Lower leg skin (tissue), 3 donors: Measurements from ENCODE around the gene IRF6.

Experiments used
- POLR2A ChIP-seq, 2 donors: fragments of 450-650 bp; IDR thresholded peaks; one replicate each; pipeline ENCODE4 v1.6.1; 2016 to 2017; ENCODE audit warnings: antibody characterized with exemption in 2 of 2, mild to moderate bottlenecking in 1 of 2, moderate library complexity in 1 of 2
- TF ChIP-seq, protein P1 (sequence below), 3 donors: fragments of 450-650 bp; IDR thresholded peaks; one replicate each; pipeline ENCODE4 v1.5.1; 2016; ENCODE audit warnings: antibody characterized with exemption in 3 of 3, mild to moderate bottlenecking in 3 of 3, moderate library complexity in 2 of 3

DNA sequence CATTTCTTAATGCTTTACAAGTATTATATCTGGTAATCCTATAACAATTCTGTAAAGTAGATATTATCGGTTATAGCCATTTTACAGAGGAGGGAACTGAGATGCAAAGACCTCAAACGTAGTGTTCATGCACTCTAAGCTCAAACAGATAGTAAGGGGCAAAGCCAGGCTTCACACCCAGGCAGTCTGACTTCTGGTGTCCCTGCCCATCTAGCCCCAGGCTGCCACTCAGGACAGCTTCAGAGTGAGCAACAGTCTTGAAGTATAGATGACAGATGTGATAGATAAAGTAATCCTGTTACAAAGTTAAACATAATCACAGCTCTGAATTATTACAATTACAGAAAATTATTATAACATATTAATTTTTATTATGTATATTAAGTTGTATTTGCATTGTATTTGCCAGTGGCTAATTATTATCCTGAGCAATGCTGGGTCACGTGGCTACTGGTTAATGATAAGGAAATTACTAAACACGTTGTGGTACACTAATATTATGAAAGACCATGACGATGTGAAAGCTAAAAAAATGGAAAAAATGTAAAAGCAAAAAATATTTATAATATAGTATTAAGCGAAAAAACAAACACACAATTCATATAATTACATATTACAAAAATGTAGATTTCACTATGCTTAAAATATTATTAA lies 56.1 kb downstream of the IRF6 start:
- TF ChIP-seq, protein P1, sequence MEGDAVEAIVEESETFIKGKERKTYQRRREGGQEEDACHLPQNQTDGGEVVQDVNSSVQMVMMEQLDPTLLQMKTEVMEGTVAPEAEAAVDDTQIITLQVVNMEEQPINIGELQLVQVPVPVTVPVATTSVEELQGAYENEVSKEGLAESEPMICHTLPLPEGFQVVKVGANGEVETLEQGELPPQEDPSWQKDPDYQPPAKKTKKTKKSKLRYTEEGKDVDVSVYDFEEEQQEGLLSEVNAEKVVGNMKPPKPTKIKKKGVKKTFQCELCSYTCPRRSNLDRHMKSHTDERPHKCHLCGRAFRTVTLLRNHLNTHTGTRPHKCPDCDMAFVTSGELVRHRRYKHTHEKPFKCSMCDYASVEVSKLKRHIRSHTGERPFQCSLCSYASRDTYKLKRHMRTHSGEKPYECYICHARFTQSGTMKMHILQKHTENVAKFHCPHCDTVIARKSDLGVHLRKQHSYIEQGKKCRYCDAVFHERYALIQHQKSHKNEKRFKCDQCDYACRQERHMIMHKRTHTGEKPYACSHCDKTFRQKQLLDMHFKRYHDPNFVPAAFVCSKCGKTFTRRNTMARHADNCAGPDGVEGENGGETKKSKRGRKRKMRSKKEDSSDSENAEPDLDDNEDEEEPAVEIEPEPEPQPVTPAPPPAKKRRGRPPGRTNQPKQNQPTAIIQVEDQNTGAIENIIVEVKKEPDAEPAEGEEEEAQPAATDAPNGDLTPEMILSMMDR (IDR thresholded peaks at IDR 0.05), result no peak
- no peak for TF ChIP-seq POLR2A (IDR thresholded peaks at IDR 0.05)
